Mucosa of stomach (tissue), 1 donor: ENCODE results near the gene R3HDM4.

Experiments
- H3K27me3 ChIP-seq: one replicate; pipeline ENCODE4 v1.7.0; 2013; ENCODE audit warnings: mild to moderate bottlenecking, low read length; ENCODE audit not compliant: control insufficient read depth, insufficient read depth
- H3K36me3 ChIP-seq: one replicate; pipeline ENCODE4 v1.7.0; 2013; ENCODE audit warnings: low read length; ENCODE audit not compliant: control insufficient read depth, insufficient read depth
- H3K4me1 ChIP-seq: one replicate; pipeline ENCODE4 v1.7.0; 2013; ENCODE audit warnings: mild to moderate bottlenecking, low read length; ENCODE audit not compliant: control insufficient read depth, insufficient read depth
- H3K4me3 ChIP-seq: one replicate; pipeline ENCODE4 v1.7.0; 2013; ENCODE audit warnings: low read length
- H3K9ac ChIP-seq: one replicate; pipeline ENCODE4 v1.7.0; 2013; ENCODE audit warnings: mild to moderate bottlenecking, low read length, moderate library complexity
- H3K9me3 ChIP-seq: one replicate; pipeline ENCODE4 v1.7.0; 2013; ENCODE audit warnings: mild to moderate bottlenecking, low read length, moderate library complexity; ENCODE audit not compliant: control insufficient read depth
- donor health status: Pancreatic carcinoma.

Gene R3HDM4

DNA sequence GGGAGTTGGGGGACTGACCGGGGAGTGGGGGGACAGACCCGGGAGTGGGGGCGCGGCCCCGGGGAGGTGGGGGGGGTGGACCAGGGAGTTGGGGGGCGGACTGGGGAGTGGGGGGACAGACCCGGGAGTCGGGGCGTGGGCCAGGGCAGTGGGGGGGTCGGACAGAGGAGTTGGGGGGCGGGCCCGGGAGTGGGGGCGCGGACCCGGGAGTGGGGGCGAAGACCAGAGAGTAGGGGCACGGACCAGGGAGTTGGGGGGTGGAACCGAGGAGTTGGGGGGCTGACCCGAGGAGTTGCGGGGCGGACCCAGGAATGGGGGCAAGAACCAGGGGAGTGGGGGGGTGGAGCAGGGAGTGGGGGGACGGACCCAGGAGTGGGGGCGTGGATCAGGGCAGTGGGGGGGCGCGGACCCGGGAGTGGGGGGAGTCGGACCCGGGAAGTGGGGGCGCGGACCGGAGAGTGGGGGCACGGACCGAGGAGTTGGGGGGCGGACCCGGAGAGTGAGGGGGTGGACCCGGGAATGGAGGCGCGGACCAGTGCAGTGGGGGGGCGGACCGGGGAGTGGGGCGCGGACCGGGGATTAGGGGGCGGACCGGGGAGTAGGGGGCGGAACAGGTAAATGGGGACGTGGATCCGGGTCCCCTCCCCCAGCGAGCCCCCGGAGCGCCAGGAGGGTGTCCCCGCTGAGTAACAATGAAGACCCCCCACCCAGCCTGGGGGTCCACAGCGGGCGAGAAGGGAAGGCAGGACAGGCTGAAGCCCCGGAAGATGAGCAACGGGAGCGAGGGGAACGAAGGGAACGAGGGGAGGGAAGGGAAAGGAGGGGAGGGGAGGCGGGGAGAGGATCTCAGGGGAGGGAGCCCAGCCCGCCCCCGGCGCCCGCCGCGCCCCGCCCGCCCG lies 589 bp downstream of the R3HDM4 start:
- peaks cover 9% of the 10 kb centered on the region for H3K27me3 ChIP-seq
- H3K36me3 ChIP-seq: no peaks in the 10 kb centered on the region
- no peaks in the 10 kb centered on the region for H3K9me3 ChIP-seq
- H3K4me3 ChIP-seq: no peak overlapping the region
- H3K4me1 ChIP-seq: peaks cover 25% of the 10 kb centered on the region
- H3K9ac ChIP-seq: peak overlapping the region; percentile 77

- Histone ChIP-seq H3K4me1 (peaks cover 25% of the 10 kb centered on the region), H3K36me3 (no peaks in the 10 kb centered on the region), H3K9me3 (no peaks in the 10 kb centered on the region), H3K4me3 (no peak overlapping the region), H3K9ac (no peak overlapping the region), H3K27me3 (no peaks in the 10 kb centered on the region)
Observed at GRCh38 chr19:911197-912033, 1.6 kb downstream of the R3HDM4 start.

DNA sequence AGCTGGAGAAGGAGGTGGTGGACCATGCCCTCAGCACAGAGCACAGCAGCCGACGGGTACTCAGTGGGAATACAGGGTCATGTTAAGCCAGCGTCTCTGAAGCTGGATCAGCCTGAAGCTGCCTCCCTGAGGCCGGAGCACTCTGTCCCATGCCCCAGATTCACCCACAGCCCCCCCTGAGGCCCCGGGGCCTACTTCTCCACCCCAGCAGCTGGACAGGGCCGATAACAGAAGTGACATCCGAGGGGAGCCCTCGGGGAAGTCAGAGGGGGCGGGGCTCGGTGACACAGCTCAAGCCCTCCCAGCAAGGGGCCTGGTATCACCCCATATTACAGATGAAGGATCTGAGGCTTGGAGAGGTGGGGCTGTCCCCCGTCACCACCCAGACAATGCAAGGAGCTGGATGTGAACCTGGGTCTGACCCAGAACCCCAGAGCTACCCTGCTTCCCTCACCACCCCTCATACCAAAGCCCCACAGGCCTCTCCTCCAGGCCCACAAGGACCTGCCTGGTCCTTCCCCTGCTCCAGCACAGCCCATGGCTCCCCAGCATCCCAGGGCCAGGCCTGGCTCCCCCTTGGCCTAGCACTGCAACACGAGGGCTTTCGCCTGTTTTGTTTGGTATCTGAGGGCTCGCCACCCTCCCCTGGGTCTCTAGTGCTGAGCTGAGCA lies 5.7 kb downstream of the R3HDM4 start:
- H3K4me3 ChIP-seq: no peak overlapping the region
- H3K9ac ChIP-seq: no peak overlapping the region
- no peaks in the 10 kb centered on the region for H3K9me3 ChIP-seq
- H3K36me3 ChIP-seq: no peaks in the 10 kb centered on the region
- no peaks in the 10 kb centered on the region for H3K27me3 ChIP-seq
- peaks cover 24% of the 10 kb centered on the region for H3K4me1 ChIP-seq

DNA sequence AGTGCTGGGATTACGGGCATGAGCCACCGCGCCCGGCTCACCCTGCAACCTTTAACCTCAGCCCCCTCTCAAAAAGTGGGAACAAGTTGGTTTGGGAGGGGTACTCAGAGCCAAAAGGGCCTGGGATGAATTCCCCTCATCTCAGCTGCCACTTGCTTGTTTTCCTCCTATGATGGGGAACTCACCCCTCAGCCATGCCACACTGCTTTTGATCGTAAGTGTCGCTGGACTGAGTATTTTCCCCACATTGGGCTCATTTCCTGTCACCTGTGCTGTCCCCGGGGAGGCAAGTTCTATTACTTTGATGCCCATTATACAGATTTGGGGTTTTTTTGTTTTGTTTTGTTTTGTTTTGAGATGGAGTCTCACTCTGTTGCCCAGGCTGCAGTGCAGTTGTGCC lies 6.5 kb downstream of the R3HDM4 start:
- Histone ChIP-seq H3K27me3 (no peaks in the 10 kb centered on the region), H3K36me3 (no peaks in the 10 kb centered on the region), H3K9ac (no peak overlapping the region), H3K9me3 (no peaks in the 10 kb centered on the region), H3K4me1 (peaks cover 24% of the 10 kb centered on the region), H3K4me3 (no peak overlapping the region)

- no peak overlapping the region for H3K4me3 ChIP-seq
- no peaks in the 10 kb centered on the region for H3K27me3 ChIP-seq
- no peaks in the 10 kb centered on the region for H3K9me3 ChIP-seq
- no peak overlapping the region for H3K9ac ChIP-seq
- H3K4me1 ChIP-seq: peaks cover 24% of the 10 kb centered on the region
- no peaks in the 10 kb centered on the region for H3K36me3 ChIP-seq
Observed at GRCh38 chr19:904545-904944, 8.5 kb downstream of the R3HDM4 start.

DNA sequence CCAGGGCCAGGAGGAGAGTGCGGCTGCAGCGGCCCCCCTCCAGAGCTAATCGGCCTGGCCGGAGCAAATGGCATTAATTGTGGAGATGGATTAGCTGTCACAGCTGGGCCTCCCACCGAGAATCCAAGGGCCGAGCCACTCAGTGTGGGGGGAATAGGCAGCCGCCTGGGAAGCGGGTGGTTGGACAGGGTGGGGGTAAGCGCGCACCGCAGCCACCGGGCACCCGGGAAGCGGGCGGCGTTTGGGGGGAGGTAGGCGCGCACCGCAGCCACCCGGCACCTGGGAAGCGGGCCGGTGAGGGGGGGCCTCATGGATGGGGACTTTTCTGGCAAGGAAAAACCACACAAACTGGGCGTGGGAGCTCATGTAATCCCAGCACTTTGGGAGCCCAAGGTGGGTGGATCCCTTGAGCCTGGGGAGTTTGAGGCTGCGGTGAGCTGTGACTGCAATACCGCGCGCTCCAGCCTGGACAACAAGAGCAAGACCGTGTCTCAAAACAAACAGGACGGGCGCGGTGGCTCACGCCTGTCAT lies 9.7 kb downstream of the R3HDM4 start:
- Histone ChIP-seq H3K9ac (no peak overlapping the region), H3K9me3 (no peaks in the 10 kb centered on the region), H3K4me3 (no peak overlapping the region), H3K4me1 (peaks cover 17% of the 10 kb centered on the region), H3K36me3 (no peaks in the 10 kb centered on the region), H3K27me3 (no peaks in the 10 kb centered on the region)

DNA sequence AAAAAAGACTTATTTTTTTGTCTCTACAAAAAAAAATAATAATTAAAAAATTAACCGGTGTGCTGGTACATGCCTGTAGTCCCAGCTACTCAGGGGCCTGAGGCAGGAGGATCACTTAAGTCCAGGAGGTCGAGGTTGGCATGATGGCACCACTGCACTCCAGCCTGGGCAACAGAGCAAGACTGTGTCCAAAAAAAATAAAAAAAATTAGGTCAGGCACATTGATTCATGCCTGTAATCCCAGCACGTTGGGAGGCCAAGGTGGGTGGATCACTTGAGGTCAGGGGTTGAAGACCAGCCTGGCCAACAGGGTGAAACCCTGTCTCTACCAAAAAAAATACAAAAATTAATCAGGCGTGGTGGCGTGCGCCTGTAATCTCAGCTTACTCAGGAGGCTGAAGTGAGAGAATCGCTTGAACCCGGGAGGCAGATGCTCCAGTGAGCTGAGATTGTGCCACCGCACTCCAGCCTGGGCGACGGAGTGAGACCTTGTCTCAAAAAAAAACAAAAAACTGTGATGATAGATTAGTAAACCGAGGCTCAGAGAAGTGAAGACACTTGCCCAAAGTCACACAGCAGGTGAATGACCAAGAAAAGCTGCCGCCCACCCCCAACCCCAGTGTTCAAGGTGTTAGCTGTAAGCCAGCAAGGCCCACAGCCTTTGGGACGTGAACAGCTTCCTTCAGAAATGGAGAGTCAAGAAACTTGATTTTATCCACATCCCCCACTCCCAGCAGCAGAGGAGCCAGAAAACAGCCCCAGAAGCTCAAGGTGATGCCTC lies 10.4 kb downstream of the R3HDM4 start:
- peaks cover 14% of the 10 kb centered on the region for H3K4me1 ChIP-seq
- no peak overlapping the region for H3K4me3 ChIP-seq
- H3K9me3 ChIP-seq: no peaks in the 10 kb centered on the region
- H3K27me3 ChIP-seq: no peaks in the 10 kb centered on the region
- H3K9ac ChIP-seq: no peak overlapping the region
- no peaks in the 10 kb centered on the region for H3K36me3 ChIP-seq

DNA sequence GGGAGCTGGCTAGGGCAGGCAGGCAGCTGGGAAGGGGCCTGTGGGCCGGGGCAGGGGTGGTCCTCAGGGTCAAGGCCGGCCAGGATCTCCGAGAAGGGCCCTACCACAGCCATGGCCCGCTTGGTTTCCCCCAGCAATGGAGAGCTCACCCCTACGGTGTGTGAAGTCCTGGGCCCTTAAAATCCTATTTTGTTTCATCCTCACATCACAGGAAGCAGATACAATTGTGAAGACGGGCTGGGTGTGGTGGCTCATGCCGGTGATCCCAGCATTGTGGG lies 11.0 kb downstream of the R3HDM4 start:
- H3K9me3 ChIP-seq: no peaks in the 10 kb centered on the region
- peaks cover 9% of the 10 kb centered on the region for H3K4me1 ChIP-seq
- H3K27me3 ChIP-seq: no peaks in the 10 kb centered on the region
- H3K4me3 ChIP-seq: no peak overlapping the region
- H3K36me3 ChIP-seq: no peaks in the 10 kb centered on the region
- H3K9ac ChIP-seq: no peak overlapping the region

DNA sequence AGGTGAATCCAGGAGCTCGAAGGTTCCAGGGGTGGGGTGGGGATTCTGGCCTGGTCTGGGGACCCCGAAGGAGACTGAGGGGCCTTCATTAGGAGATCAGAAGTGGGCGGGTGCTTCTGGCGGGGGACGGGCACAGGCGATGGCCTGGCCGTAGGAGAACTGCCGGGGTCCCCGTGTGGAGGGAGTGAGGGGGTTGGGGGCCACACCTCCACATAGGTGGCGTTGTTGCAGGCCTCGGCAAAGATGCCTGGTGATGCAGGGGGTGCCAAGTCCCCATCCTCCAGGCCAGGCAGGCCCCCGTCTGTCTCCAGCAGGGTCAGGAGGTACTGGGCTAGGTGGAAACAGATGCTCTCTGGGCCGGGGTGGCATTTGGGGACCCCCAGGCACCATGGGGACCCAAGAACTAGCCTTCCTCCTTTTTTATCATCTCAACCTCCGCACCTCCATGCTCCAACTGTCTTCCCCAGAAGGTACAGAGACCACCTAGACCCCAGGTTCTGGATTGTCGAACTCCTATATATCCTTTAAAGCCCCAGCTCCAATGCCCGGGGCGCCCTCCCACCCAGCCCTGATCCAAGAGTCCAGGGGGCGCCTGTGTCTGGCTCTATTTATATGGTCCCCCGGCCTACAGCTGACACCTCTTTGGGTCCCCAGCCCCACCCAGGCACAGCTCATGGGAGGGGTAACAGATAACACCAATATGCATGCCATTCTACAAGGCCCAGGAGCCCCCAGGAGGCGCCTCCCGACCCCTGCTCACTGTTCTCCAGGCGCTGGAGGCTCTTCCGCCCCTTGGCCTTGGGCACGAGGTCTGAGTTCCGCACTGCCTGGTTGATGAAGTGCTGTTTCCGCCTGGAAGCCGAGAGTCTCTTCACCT lies 11.6 kb downstream of the R3HDM4 start:
- Histone ChIP-seq H3K9me3 (no peaks in the 10 kb centered on the region), H3K4me3 (no peak overlapping the region), H3K4me1 (peaks cover 9% of the 10 kb centered on the region), H3K36me3 (no peaks in the 10 kb centered on the region), H3K27me3 (no peaks in the 10 kb centered on the region), H3K9ac (no peak overlapping the region)

DNA sequence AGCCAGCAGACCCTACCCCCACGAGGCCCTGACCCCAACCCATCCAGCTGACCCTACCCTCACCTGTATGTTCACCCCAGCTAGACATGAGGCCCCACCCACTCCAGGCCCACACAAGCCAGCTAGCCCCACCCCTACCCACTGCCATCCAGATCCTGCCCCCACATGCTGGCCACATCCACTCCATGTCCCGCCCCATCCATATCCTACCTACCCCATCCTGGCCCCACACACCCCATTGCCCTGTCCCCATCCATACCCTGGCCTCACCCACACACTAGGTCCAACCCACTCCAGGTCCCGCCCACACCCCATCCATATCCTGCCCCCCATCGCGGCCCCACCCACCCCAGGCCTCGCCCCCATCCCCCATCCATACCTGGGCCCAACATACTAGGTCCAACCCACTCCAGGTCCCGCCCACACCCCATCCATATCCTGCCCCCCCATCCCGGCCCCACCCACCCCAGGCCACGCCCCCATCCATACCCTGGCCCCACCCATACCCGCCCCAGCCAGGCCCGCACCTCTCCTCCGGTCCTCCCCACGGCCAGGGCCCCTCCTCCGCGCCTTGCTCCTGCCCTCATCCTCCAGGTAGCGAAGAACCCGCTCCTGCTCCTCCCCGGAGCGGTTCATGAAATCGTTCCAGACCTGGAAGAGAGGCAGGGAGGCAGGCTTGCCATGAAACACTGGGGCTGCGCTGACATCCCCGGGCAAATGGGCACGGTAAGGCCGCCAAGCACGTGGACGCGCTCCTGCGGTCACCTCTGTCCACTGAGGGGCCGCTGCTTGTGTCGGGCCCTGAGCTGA lies 12.5 kb downstream of the R3HDM4 start:
- no peak overlapping the region for H3K9ac ChIP-seq
- H3K27me3 ChIP-seq: no peaks in the 10 kb centered on the region
- peaks cover 9% of the 10 kb centered on the region for H3K4me1 ChIP-seq
- no peaks in the 10 kb centered on the region for H3K36me3 ChIP-seq
- H3K4me3 ChIP-seq: no peak overlapping the region
- no peaks in the 10 kb centered on the region for H3K9me3 ChIP-seq
